ENCODE data around the gene HNRNPM. TPM values are rescaled to one million over a fixed set of nuclear protein-coding genes. Genes with fewer than 3 reads are reported as not detected.
"Not testable (repeated sequence)": the region's sequence is repeated elsewhere in the genome, so short reads cannot be mapped to it uniquely, and the experiment has no call there.

The HNRNPM gene
- total RNA-seq, 2 experiments from 2014 or later, result 269 to 272 TPM

- intact Hi-C loops (cut with DNase I, micrococcal nuclease), result loop anchor here (1.0 to 2.0 kb wide), 2 partner anchors 65 to 70 kb away; partner anchors contain the start of gene HNRNPM (in 1 of the 2)
- DNase-seq (peak; percentile 91 to 99 (median 97)), ATAC-seq (ENCODE audit: poor library complexity) (peak; percentile 68)
- H3K27ac Mint-ChIP-seq, result peak within 1 kb of the TSS; percentile 100
- Histone ChIP-seq H3K9me3 (ENCODE audit: control insufficient read depth in 1 of 2, insufficient read depth in 1 of 2, low read length in 2 of 2) (peaks cover 0 to 4% of the 10 kb centered on the region in 2 experiments), H3K4me1 (ENCODE audit: insufficient read depth, low read length) (peaks cover 68% of the 10 kb centered on the region), H3K36me3 (ENCODE audit: insufficient read depth, low read length) (peaks cover 19% of the 10 kb centered on the region), H3K27ac (ENCODE audit: low read depth in 1 of 2, low read length in 2 of 2) (peak within 1 kb of the TSS; percentile 84 to 97), H3K4me3 (ENCODE audit: low read length) (peak within 1 kb of the TSS; percentile 51), H3K27me3 (ENCODE audit: control insufficient read depth in 1 of 2, insufficient read depth in 2 of 2, low read length in 2 of 2) (no peaks in the 10 kb centered on the region)
- CTCF ChIA-PET, result interaction anchor here (1.5 to 5.5 kb wide), 2 partner anchors 66 to 101 kb away, joined by 4 to 41 read pairs; partner anchors contain the start of gene MARCHF2
- H3K9me3 Mint-ChIP-seq, result no peaks in the 10 kb centered on the region
- no peaks in the 10 kb centered on the region for H3K27me3 Mint-ChIP-seq
- H3K4me3 Mint-ChIP-seq, result peak within 1 kb of the TSS; percentile 91
- peaks cover 61% of the 10 kb centered on the region for H3K4me1 Mint-ChIP-seq (ENCODE audit: low read depth)
- POLR2A ChIA-PET, result interaction anchor here (0.6 to 8.6 kb wide), 28 partner anchors 8 to 1165 kb away, joined by 3 to 185 read pairs (median 8); partner anchors contain the start of genes ARHGEF18, HNRNPM, KANK3 and MARCHF2
- peaks cover 35% of the 10 kb centered on the region for H3K36me3 Mint-ChIP-seq (ENCODE audit: low read depth)
- TF ChIP-seq CTCF (IDR thresholded peaks at IDR 0.05), result no peak
Measured at GRCh38 chr19:8513687-8514504, 69.1 kb downstream of the HNRNPM start, which contains the start of gene ZNF414. TSS of gene ZNF414 (minus strand) at chr19:8514167. CDS start at chr19:8514046, 121 bp downstream.

- not testable (repeated sequence) for H3K27me3 ChIP-seq (ENCODE audit: control insufficient read depth in 1 of 2, insufficient read depth in 2 of 2, low read length in 2 of 2); ATAC-seq (ENCODE audit: poor library complexity); H3K27me3 Mint-ChIP-seq; H3K9me3 ChIP-seq (ENCODE audit: control insufficient read depth in 1 of 2, insufficient read depth in 1 of 2, low read length in 2 of 2); H3K9me3 Mint-ChIP-seq
- POLR2A ChIA-PET, result interaction anchor here (0.6 to 8.6 kb wide), 26 partner anchors 9 to 1166 kb away, joined by 3 to 185 read pairs (median 8); partner anchors contain the start of genes ARHGEF18, HNRNPM, MARCHF2 and MYO1F
- CTCF ChIA-PET, result interaction anchor here (1.5 to 5.5 kb wide), 2 partner anchors 66 to 102 kb away, joined by 4 to 41 read pairs; partner anchors contain the start of gene MARCHF2
- intact Hi-C loops (cut with DNase I, micrococcal nuclease), result loop anchor here (1.0 to 5.0 kb wide), 3 partner anchors 64 to 102 kb away; partner anchors contain the start of genes HNRNPM (in 1 of the 2) and MARCHF2 (in 1 of the 2)
- peak in 1 of 14 experiments; percentile 32 for DNase-seq
- Histone ChIP-seq H3K27ac (ENCODE audit: low read depth in 1 of 2, low read length in 2 of 2) (peak overlapping the region; percentile 84 to 97), H3K4me3 (ENCODE audit: low read length) (peak overlapping the region; percentile 51), H3K4me1 (ENCODE audit: insufficient read depth, low read length) (peaks cover 75% of the 10 kb centered on the region), H3K36me3 (ENCODE audit: insufficient read depth, low read length) (peaks cover 19% of the 10 kb centered on the region)
- Mint-ChIP-seq H3K36me3 (ENCODE audit: low read depth) (peaks cover 32% of the 10 kb centered on the region), H3K4me1 (ENCODE audit: low read depth) (peaks cover 61% of the 10 kb centered on the region), H3K4me3 (peak overlapping the region; percentile 91), H3K27ac (peak overlapping the region; percentile 100)
Measured at GRCh38 chr19:8514505-8515009, 69.8 kb downstream of the HNRNPM start.

- Histone ChIP-seq H3K27ac (ENCODE audit: low read depth in 1 of 2, low read length in 2 of 2) (peak overlapping the region; percentile 52 to 97), H3K4me1 (ENCODE audit: insufficient read depth, low read length) (peaks cover 81% of the 10 kb centered on the region), H3K9me3 (ENCODE audit: control insufficient read depth in 1 of 2, insufficient read depth in 1 of 2, low read length in 2 of 2) (peaks cover 0 to 4% of the 10 kb centered on the region in 2 experiments), H3K27me3 (ENCODE audit: control insufficient read depth in 1 of 2, insufficient read depth in 2 of 2, low read length in 2 of 2) (no peaks in the 10 kb centered on the region), H3K36me3 (ENCODE audit: insufficient read depth, low read length) (peaks cover 18% of the 10 kb centered on the region), H3K4me3 (ENCODE audit: low read length) (no peak overlapping the region)
- peak overlapping the region; percentile 100 for H3K27ac Mint-ChIP-seq
- H3K36me3 Mint-ChIP-seq (ENCODE audit: low read depth), result peaks cover 31% of the 10 kb centered on the region
- intact Hi-C loops (cut with DNase I, micrococcal nuclease), result loop anchor here in 1 of 2 experiments (2.0 to 5.0 kb wide), 2 partner anchors 63 to 103 kb away; partner anchors contain the start of gene MARCHF2
- no peaks in the 10 kb centered on the region for H3K27me3 Mint-ChIP-seq
- H3K4me3 Mint-ChIP-seq, result peak overlapping the region; percentile 91
- ChIA-PET CTCF (interaction anchor here (5.5 kb wide), 1 partner anchor 65 kb away, joined by 41 read pairs; no protein-coding TSS in a partner anchor), POLR2A (interaction anchor here (2.0 to 8.6 kb wide), 6 partner anchors 10 to 70 kb away, joined by 8 to 185 read pairs (median 34); partner anchors contain the start of genes HNRNPM and MYO1F)
- TF ChIP-seq CTCF (IDR thresholded peaks at IDR 0.05), result no peak
- DNase-seq (peak; percentile 33 to 85 (median 54)), ATAC-seq (ENCODE audit: poor library complexity) (peak; percentile 65)
- H3K9me3 Mint-ChIP-seq, result no peaks in the 10 kb centered on the region
- H3K4me1 Mint-ChIP-seq (ENCODE audit: low read depth), result peaks cover 61% of the 10 kb centered on the region
Measured at GRCh38 chr19:8515317-8515716, 70.5 kb downstream of the HNRNPM start.

Data from CD4-positive, alpha-beta T cell (primary cell).